ENCODE results near the gene CD55.

The CD55 gene, protein sequence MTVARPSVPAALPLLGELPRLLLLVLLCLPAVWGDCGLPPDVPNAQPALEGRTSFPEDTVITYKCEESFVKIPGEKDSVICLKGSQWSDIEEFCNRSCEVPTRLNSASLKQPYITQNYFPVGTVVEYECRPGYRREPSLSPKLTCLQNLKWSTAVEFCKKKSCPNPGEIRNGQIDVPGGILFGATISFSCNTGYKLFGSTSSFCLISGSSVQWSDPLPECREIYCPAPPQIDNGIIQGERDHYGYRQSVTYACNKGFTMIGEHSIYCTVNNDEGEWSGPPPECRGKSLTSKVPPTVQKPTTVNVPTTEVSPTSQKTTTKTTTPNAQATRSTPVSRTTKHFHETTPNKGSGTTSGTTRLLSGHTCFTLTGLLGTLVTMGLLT

GRCh38 chr1:207321079-207321789 is at the start of gene CD55:
TSS of gene CD55 (plus strand) at chr1:207321678. CDS start at chr1:207321766, 88 bp downstream.
- peak; percentile 86 for DNase-seq

- no peak for DNase-seq
These were observed 46.6 kb upstream of the CD55 start for GRCh38 chr1:207274882-207275281.

GRCh38 chr1:207276465-207276864 is 45.0 kb upstream of the CD55 start:
- DNase-seq: no peak

DNA sequence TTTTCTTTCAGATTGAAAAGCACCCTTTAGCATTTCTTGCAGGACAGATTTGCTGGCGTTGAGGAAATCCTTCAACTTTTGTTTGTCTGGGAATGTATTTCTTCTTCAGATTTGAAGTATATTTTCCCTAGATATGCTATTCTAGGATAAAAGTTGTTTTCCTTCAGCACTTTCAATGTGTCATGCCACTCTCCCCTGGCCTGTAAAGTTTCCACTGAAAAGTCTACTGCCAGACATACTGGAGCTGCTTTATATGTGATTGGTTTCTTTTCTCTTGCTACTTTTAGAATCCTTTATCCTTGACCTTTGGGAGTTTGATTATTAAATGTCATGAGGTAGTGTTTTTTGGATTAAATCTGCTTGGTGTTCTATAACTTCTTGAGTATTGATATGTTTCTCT is 44.2 kb upstream of the CD55 start:
- no peak for DNase-seq

DNA sequence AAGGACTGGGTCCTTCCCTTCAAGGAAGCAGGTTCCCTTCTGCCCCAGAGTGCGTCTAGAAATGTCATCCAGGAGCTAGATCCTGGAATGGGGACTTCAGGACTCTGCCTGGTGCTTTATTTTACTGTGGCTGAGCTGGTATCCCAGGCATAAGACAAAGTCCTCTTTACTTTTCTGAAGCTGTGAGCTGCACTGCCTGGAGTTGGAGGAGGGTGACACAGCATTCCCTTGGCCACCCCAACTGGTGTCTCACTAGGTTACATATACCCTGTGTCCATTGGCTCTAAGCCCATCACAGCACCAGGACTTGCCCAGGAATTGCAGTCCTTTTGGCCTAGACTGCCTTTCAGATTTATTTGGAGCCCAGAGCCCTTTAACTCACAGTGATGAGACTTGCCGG is 41.8 kb upstream of the CD55 start:
- no peak for DNase-seq

DNA sequence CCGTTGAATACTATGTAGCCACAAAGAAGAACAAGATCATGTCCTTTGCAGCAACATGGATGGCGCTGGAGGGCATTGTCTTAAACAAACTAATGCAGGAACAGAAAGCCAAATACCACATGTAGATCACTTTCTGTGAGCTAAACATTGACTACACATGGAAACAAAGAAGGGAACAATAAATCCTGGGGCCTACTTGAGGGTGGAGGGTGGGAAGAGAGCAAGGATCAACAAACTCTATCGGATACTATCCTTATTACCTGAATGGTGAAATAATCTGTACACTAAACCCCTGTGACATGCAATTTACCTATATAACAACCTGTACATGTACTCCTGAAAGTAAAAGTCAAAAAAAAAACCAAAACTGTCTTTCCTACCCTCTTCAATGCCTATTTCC is 40.8 kb upstream of the CD55 start:
- no peak for DNase-seq

DNA sequence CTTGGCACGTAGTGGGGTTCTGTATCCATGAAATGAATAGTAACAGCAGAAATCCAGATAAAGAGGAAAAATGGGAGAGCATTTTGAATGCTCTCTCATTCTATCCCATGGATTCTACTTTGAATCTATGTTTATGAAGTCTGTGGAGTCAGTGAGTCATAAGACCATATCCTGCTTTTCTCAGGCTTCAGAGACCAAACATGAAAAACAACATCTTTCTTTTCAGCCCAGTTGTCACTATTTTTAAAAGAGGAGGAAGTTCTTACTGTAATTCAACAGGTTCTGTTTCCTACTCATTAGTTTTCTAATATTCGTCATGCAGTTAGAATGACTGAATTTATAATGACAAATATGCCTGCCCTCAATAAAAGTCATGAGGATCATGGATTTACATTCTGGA is 39.4 kb upstream of the CD55 start:
- DNase-seq: no peak

- DNase-seq: no peak
These were observed 38.7 kb upstream of the CD55 start for GRCh38 chr1:207282496-207283380.

- DNase-seq: no peak
These were observed 38.1 kb upstream of the CD55 start for GRCh38 chr1:207283421-207283820.

DNA sequence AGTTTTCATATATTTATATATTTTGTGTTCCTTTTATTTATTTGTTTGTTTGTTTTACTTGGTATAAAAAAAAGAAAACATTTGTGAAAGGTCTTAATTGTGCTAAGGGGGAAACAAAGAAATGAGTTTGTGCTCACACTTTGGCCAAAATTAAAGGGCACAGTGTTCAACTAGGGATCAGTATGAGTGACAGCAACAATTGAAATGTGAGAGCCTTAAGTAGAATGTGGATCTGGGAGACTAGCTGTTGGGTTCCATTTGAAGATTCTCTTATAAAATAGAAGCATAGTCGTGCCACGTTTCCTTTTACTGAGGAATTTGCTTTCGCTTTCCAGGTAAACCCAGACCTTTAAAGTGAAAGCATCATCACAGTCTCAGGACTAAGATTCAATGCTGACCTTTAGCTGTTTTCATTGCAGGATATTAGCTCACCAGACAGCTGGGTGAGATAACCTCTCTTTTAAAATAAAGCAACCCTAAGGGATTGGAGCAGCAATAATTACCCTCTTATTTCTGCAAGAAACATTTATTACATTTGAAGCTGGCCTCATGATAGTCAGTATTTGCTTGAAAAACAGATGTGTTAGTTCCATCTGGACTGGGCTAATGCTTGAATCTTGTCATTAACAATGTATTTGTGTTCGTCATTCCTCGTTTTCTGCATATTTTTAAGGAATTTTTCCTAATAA is 37.1 kb upstream of the CD55 start:
- no peak for DNase-seq

DNA sequence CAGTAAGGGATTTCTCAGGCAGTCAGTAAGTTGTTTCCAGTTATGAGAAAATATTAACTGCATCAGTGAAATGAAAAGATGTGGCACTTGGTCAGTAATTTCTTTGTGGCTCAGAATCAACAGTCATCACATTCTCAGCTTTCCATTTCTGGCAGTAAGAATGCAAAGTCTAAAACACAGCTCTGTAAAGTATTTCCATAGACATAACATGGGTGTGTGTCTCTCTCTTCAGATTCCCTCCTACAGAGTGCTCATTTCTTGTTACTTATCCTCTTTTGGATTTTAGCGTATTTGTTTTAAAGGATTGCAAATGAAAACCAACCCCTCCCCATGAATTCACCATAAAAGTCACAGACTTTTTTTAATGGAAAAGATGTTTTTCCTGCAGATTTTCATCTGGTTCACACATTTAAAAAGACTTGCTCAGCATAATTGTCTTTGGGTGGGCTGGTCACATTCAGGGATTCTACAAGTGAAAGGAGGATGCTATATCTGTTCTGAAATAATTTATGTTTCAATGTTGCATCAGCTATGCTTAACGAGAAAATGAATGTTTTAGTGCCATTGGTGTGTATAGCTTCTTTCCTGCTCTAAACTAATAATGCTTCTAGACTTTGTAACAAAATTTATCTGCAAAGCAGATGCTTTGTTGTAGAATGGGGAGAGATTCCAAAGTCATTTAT is 34.6 kb upstream of the CD55 start:
- no peak for DNase-seq

GRCh38 chr1:207288315-207288714 is 33.2 kb upstream of the CD55 start:
- DNase-seq: no peak

- DNase-seq: no peak
These were observed 31.7 kb upstream of the CD55 start for GRCh38 chr1:207289756-207290155.

GRCh38 chr1:207291723-207292122 is 29.8 kb upstream of the CD55 start:
- DNase-seq: no peak

DNA sequence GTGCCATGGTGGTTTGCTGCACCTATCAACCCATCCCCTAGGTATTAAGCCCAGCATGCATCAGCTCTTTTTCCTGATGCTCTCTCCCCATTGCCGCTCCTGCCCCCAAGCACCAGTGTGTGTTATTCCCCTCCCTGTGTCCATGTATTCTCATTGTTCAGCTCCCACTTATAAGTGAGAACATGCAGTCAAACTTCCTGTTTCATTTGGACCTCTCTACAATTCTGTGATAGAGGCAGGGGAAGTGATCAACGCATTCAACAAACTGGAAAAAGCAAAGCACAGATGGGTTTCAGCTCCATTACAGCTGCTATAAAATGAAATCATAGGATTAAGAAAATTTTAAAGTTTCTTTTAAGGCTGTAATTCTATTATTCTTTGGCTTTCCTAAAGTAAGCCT is 23.3 kb upstream of the CD55 start:
- no peak for DNase-seq

DNA sequence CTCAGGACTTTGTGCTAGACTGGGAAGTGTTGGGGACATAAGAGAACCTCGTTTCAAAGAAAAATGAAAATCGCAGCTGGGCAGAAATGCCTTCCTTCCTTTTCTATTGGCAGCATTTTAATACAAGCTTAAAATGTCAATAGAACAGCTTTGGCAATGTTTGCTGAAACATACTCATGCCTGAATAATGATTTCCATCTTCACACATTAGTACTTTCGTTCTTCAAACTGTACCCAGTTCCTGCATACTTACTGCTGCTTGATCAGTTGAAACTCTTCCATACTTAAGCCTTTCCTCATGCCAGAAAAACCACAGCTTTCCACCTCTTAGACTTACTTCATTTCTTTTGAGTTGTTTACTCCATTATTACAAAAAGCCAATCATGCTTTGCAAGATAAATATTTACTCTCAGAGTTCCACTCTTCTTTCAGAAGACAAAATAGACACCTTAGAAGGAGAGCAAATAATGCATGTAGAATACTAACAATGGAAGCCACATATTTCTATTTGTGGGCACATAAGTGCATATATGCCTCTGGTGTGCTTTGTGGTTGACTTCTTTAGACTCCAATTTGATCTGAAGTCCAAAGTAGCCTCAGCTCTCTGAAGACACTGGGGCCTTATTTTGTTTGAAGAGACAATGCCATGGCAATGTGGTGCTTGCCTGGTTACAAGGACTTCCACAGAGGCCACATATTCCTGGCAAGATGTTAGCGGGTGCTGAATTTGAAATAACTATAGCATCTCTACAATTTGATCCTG is 22.7 kb upstream of the CD55 start:
- DNase-seq: no peak

GRCh38 chr1:207300970-207301369 is 20.5 kb upstream of the CD55 start:
- no peak for DNase-seq

- no peak for DNase-seq
These were observed 18.7 kb upstream of the CD55 start for GRCh38 chr1:207302618-207303393.

- DNase-seq: no peak
These were observed 16.6 kb upstream of the CD55 start for GRCh38 chr1:207304710-207305488.

GRCh38 chr1:207305489-207305873 is 16.0 kb upstream of the CD55 start:
- no peak for DNase-seq

Measured in NCI-H2171 treated with DMSO at 0.1 percent for 48 hours (cell line).